Right renal pelvis (tissue), 4 donors: ENCODE results near the gene CST8. TPM values are rescaled to one million over a fixed set of nuclear protein-coding genes. Genes with fewer than 3 reads are reported as not detected.

Source experiments
- polyA plus RNA-seq, 4 donors: library from polyadenylated mRNA; unstranded; fragments of 120-200 nt; gene quantifications; one replicate each; pipeline ENCODE4 v1.2.1, GENCODE V29; 2013; ENCODE audit not compliant: insufficient read length in 4 of 4

Gene CST8
- polyA plus RNA-seq, 4 donors: not detected

Other genes with a start within 250 kb of the CST8 start
- gene NXT1, start 140.3 kb upstream of the CST8 start, polyA plus RNA-seq: 10 to 100 TPM; 17.1 to 23.8 (median 22.0) TPM
- 10 to 100 TPM; 16.0 to 18.4 (median 16.2) TPM for gene GZF1, start 128.9 kb upstream of the CST8 start, polyA plus RNA-seq
- gene NAPB, start 69.6 kb upstream of the CST8 start, polyA plus RNA-seq: 10 to 100 TPM; 15.0 to 22.3 (median 18.7) TPM
- under 1 TPM in 1 of 4 donors, not detected in 3; 0.10 TPM for gene CSTL1, start 51.4 kb upstream of the CST8 start, polyA plus RNA-seq
- gene CST11, start 38.2 kb upstream of the CST8 start, polyA plus RNA-seq: not detected
- gene CST9L, start 77.4 kb downstream of the CST8 start, polyA plus RNA-seq: not detected
- under 1 TPM in 2 of 4 donors, not detected in 2; 0.05 to 0.17 TPM for gene CST9, start 114.8 kb downstream of the CST8 start, polyA plus RNA-seq
- gene CST3, start 146.8 kb downstream of the CST8 start, polyA plus RNA-seq: 100 to 1,000 TPM; 137 to 206 (median 155) TPM
- not detected for gene CST4, start 197.9 kb downstream of the CST8 start, polyA plus RNA-seq